Adipocyte (in vitro differentiated cells): Measurements from ENCODE around the gene OAF.
"Not testable (repeated sequence)": the region's sequence is repeated elsewhere in the genome, so short reads cannot be mapped to it uniquely, and the experiment has no call there.

ENCODE experiments used
- DNase-seq: peaks from one replicate; pipeline ENCODE4 v3.0.0-alpha.2; 2015; ENCODE audit warnings: low read depth
- H3K27me3 ChIP-seq: replicated peaks from 2 replicates; pipeline ENCODE4 v1.7.0; 2013; ENCODE audit warnings: mild to moderate bottlenecking, low read length, moderate library complexity; ENCODE audit not compliant: control insufficient read depth, insufficient read depth
- H3K36me3 ChIP-seq: 2 replicates; pipeline ENCODE4 v1.7.0; 2013; ENCODE audit warnings: low read length, mild to moderate bottlenecking, moderate library complexity; ENCODE audit not compliant: control insufficient read depth, insufficient read depth, severe bottlenecking
- H3K4me1 ChIP-seq: 2 replicates; pipeline ENCODE4 v1.7.0; 2013; ENCODE audit warnings: mild to moderate bottlenecking, low read length, moderate library complexity; ENCODE audit not compliant: control insufficient read depth, insufficient read depth
- H3K4me3 ChIP-seq: 2 replicates; pipeline ENCODE4 v1.7.0; 2013; ENCODE audit warnings: mild to moderate bottlenecking, low read length, moderate library complexity
- H3K9ac ChIP-seq: 2 replicates; pipeline ENCODE4 v1.7.0; 2013; ENCODE audit warnings: mild to moderate bottlenecking, low read length, moderate library complexity
- H3K9me3 ChIP-seq: 2 replicates; pipeline ENCODE4 v1.7.0; 2013; ENCODE audit warnings: mild to moderate bottlenecking, low read length, moderate library complexity; ENCODE audit not compliant: control insufficient read depth

The OAF gene

GRCh38 chr11:120238968-120239620 lies 28.3 kb downstream of the OAF start:
- no peak for DNase-seq
- Histone ChIP-seq H3K27me3 (peaks cover 31% of the 10 kb centered on the region), H3K36me3 (no peaks in the 10 kb centered on the region), H3K9me3 (no peaks in the 10 kb centered on the region), H3K9ac (no peak overlapping the region), H3K4me1 (peaks cover 12% of the 10 kb centered on the region), H3K4me3 (no peak overlapping the region)

- Histone ChIP-seq H3K4me1 (peaks cover 4% of the 10 kb centered on the region), H3K9me3 (no peaks in the 10 kb centered on the region), H3K4me3 (no peak within 1 kb of the TSS), H3K9ac (no peak within 1 kb of the TSS), H3K27me3 (peaks cover 34% of the 10 kb centered on the region), H3K36me3 (no peaks in the 10 kb centered on the region)
- no peak for DNase-seq
Observed at GRCh38 chr11:120239713-120240640, 29.1 kb downstream of the OAF start, which contains the start of gene POU2F3. TSS of gene POU2F3 (plus strand) at chr11:120240140. CDS start at chr11:120240344, 204 bp downstream.

GRCh38 chr11:120240866-120241265 lies 30.0 kb downstream of the OAF start:
- H3K4me1 ChIP-seq = peaks cover under 1% of the 10 kb centered on the region
- no peaks in the 10 kb centered on the region for H3K9me3 ChIP-seq
- peaks cover 34% of the 10 kb centered on the region for H3K27me3 ChIP-seq
- no peak overlapping the region for H3K4me3 ChIP-seq
- no peaks in the 10 kb centered on the region for H3K36me3 ChIP-seq
- H3K9ac ChIP-seq = no peak overlapping the region
- no peak for DNase-seq

GRCh38 chr11:120241277-120241676 lies 30.4 kb downstream of the OAF start:
- H3K27me3 ChIP-seq = peaks cover 34% of the 10 kb centered on the region

GRCh38 chr11:120243221-120243620 lies 32.4 kb downstream of the OAF start:
- Histone ChIP-seq H3K4me1 (no peaks in the 10 kb centered on the region), H3K4me3 (no peak overlapping the region), H3K27me3 (peaks cover 34% of the 10 kb centered on the region), H3K9ac (no peak overlapping the region), H3K9me3 (no peaks in the 10 kb centered on the region), H3K36me3 (no peaks in the 10 kb centered on the region)
- no peak for DNase-seq

More at GRCh38 chr11:120241277-120241676, 30.4 kb downstream of the OAF start:
- Histone ChIP-seq H3K4me1 (no peaks in the 10 kb centered on the region), H3K36me3 (no peaks in the 10 kb centered on the region), H3K4me3 (no peak overlapping the region), H3K9ac (no peak overlapping the region), H3K9me3 (no peaks in the 10 kb centered on the region)
- DNase-seq = no peak

GRCh38 chr11:120244476-120245365 lies 33.9 kb downstream of the OAF start:
- H3K4me3 ChIP-seq = no peak overlapping the region
- H3K9ac ChIP-seq = no peak overlapping the region
- H3K4me1 ChIP-seq = peaks cover 6% of the 10 kb centered on the region
- H3K27me3 ChIP-seq = peaks cover 24% of the 10 kb centered on the region
- no peak for DNase-seq
- no peaks in the 10 kb centered on the region for H3K36me3 ChIP-seq
- H3K9me3 ChIP-seq = no peaks in the 10 kb centered on the region

GRCh38 chr11:120245434-120245833 lies 34.6 kb downstream of the OAF start:
- H3K9me3 ChIP-seq = no peaks in the 10 kb centered on the region
- H3K9ac ChIP-seq = no peak overlapping the region
- DNase-seq = no peak
- H3K4me1 ChIP-seq = peaks cover 6% of the 10 kb centered on the region
- no peaks in the 10 kb centered on the region for H3K36me3 ChIP-seq
- peaks cover 23% of the 10 kb centered on the region for H3K27me3 ChIP-seq
- no peak overlapping the region for H3K4me3 ChIP-seq

- H3K4me1 ChIP-seq = peaks cover 6% of the 10 kb centered on the region
- DNase-seq = peak; percentile 33
- no peak overlapping the region for H3K4me3 ChIP-seq
- H3K27me3 ChIP-seq = peaks cover 10% of the 10 kb centered on the region
- H3K9ac ChIP-seq = no peak overlapping the region
- no peaks in the 10 kb centered on the region for H3K36me3 ChIP-seq
- H3K9me3 ChIP-seq = no peaks in the 10 kb centered on the region
Observed at GRCh38 chr11:120248551-120249278, 37.9 kb downstream of the OAF start.

GRCh38 chr11:120249279-120250262 lies 38.7 kb downstream of the OAF start:
- no peak for DNase-seq
- peaks cover 13% of the 10 kb centered on the region for H3K27me3 ChIP-seq
- H3K9me3 ChIP-seq = no peaks in the 10 kb centered on the region
- peaks cover 6% of the 10 kb centered on the region for H3K4me1 ChIP-seq
- no peaks in the 10 kb centered on the region for H3K36me3 ChIP-seq
- no peak overlapping the region for H3K4me3 ChIP-seq
- H3K9ac ChIP-seq = no peak overlapping the region

- not testable (repeated sequence) for DNase-seq, H3K9ac ChIP-seq, H3K9me3 ChIP-seq, H3K4me3 ChIP-seq, H3K4me1 ChIP-seq, H3K36me3 ChIP-seq
- H3K27me3 ChIP-seq = peaks cover 51% of the 10 kb centered on the region
Observed at GRCh38 chr11:120253377-120253776, 42.5 kb downstream of the OAF start.
